Right lung (tissue), 10 donors: ENCODE data around the gene NUDT21. TPM values are rescaled to one million over a fixed set of nuclear protein-coding genes. Genes with fewer than 3 reads are reported as not detected.
"Not testable (repeated sequence)": the region's sequence is repeated elsewhere in the genome, so short reads cannot be mapped to it uniquely, and the experiment has no call there.

Experiments used
- DNase-seq, 2 donors: peaks; one replicate each; pipeline ENCODE4 v3.0.0-alpha.2; 2013
- long read RNA-seq, 8 donors: transcript quantifications; one replicate each; lab custom pipeline, GENCODE V29; 2026
- polyA plus RNA-seq, 5 donors: library from polyadenylated mRNA; unstranded; fragments of 120-200 nt; gene quantifications; one replicate each; pipeline versions ENCODE4 v1.2.1 to v1.2.3, GENCODE V29; 2013; ENCODE audit warnings: inconsistent platforms in 1 of 5, low replicate concordance in 1 of 5; ENCODE audit not compliant: insufficient read length in 5 of 5, insufficient read depth in 1 of 5

NUDT21 gene
- 100 to 1,000 TPM in 4 of 5 donors, 10 to 100 TPM in 1; 88.5 to 151 (median 131) TPM for polyA plus RNA-seq
- long read RNA-seq, donor 1, full-length matches to known transcripts: 44 of 57 reads
- long read RNA-seq, donor 1, partial matches to known transcripts: 13 of 57 reads
- long read RNA-seq, donor 1, other reads (novel, unspliced or antisense): 0 of 57 reads
- long read RNA-seq, donor 2, full-length matches to known transcripts: 28 of 43 reads
- long read RNA-seq, donor 2, partial matches to known transcripts: 15 of 43 reads
- long read RNA-seq, donor 2, other reads (novel, unspliced or antisense): 0 of 43 reads
- long read RNA-seq, donor 3, full-length matches to known transcripts: 23 of 23 reads
- long read RNA-seq, donor 3, partial matches to known transcripts: 0 of 23 reads
- long read RNA-seq, donor 3, other reads (novel, unspliced or antisense): 0 of 23 reads
- long read RNA-seq, donor 4, full-length matches to known transcripts: 24 of 36 reads
- long read RNA-seq, donor 4, partial matches to known transcripts: 12 of 36 reads
- long read RNA-seq, donor 4, other reads (novel, unspliced or antisense): 0 of 36 reads
- long read RNA-seq, donor 5, full-length matches to known transcripts: 39 of 58 reads
- long read RNA-seq, donor 5, partial matches to known transcripts: 19 of 58 reads
- long read RNA-seq, donor 5, other reads (novel, unspliced or antisense): 0 of 58 reads
- long read RNA-seq, donor 6, full-length matches to known transcripts: 43 of 60 reads
- long read RNA-seq, donor 6, partial matches to known transcripts: 17 of 60 reads
- long read RNA-seq, donor 6, other reads (novel, unspliced or antisense): 0 of 60 reads
- long read RNA-seq, donor 7, full-length matches to known transcripts: 25 of 36 reads
- long read RNA-seq, donor 7, partial matches to known transcripts: 11 of 36 reads
- long read RNA-seq, donor 7, other reads (novel, unspliced or antisense): 0 of 36 reads
- long read RNA-seq, donor 8, full-length matches to known transcripts: 11 of 26 reads
- long read RNA-seq, donor 8, partial matches to known transcripts: 15 of 26 reads
- long read RNA-seq, donor 8, other reads (novel, unspliced or antisense): 0 of 26 reads

- DNase-seq: peak; percentile 90 to 93
Measured at GRCh38 chr16:56450986-56451752, at the start of gene NUDT21, which contains the start of gene OGFOD1. TSS of gene NUDT21 (minus strand) at chr16:56451332. CDS start at chr16:56451202, 130 bp downstream. TSS of gene OGFOD1 (plus strand) at chr16:56451554. CDS start at chr16:56451613, 59 bp downstream.

- DNase-seq: no peak
Measured at GRCh38 chr16:56493815-56494214, 42.7 kb upstream of the NUDT21 start.

DNA sequence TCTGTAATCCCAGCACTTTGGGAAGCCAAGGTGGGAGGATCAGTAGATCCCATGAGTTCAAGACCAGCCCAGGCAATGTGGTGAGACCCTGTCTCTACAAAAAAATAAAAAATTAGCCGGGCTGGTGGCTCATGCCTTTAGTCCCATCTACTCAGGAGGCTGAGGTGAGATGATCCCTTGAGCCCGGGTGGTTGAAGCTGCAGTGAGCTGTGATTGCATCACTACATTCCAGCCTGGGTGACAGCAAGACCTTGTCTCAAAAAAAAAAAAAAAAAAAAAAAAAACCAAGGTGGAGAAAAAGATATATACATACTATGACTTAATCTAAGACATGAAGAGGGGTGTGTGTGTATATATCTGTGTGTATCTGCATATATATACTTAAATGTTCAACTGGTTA, 42.0 kb upstream of the NUDT21 start:
- no peak for DNase-seq

DNA sequence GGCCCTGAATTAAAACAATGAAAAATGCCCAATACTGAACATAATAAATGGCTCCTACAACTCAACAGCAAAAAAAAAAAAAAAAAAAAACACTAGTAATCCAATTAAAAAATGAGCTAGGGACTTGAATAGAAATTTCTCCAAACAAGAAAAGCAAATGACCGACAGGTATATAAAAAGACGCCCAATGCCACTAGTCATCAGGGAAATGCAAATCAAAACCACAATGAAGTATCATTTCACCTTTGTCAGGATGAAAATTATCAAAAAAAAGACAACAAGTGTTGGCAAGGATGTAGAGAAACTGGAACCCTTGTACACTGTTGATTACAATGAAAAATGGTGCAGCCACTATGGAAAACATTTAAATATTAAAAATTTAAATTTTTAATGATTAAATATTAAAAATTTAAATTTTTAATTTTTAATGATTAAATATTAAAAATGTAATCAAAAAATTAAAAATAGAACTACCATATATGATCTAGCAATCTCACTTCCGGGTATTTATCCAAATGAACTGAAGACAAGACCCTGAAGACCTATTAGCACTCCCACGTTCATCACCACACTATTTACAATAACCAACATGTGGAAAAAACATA, 40.6 kb upstream of the NUDT21 start:
- DNase-seq: no peak

GRCh38 chr16:56488868-56489267, 37.7 kb upstream of the NUDT21 start:
- not testable (repeated sequence) for DNase-seq

- no peak for DNase-seq
Measured at GRCh38 chr16:56488035-56488434, 36.9 kb upstream of the NUDT21 start.

DNA sequence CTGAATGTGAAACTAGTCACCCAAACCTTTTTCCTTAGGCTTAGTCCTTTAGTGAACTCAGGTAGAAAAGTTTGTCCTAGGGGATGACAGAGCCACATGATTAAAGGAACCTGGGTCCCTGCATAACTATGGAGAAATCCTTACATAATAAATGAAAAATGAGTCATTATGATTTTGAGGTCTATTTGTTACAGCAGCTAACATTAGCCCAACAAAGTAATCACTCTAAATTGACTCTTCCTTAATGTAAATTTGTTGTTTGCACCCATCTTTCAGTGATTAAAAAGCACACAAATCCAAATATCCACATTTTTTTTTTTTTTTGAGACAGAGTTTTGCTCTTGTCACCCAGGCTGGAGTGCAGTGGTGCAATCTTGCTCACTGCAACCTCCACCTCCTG, 32.3 kb upstream of the NUDT21 start:
- no peak for DNase-seq

GRCh38 chr16:56482683-56483236, 31.6 kb upstream of the NUDT21 start:
- DNase-seq: no peak

- DNase-seq: no peak
Measured at GRCh38 chr16:56481468-56482122, 30.5 kb upstream of the NUDT21 start.

DNA sequence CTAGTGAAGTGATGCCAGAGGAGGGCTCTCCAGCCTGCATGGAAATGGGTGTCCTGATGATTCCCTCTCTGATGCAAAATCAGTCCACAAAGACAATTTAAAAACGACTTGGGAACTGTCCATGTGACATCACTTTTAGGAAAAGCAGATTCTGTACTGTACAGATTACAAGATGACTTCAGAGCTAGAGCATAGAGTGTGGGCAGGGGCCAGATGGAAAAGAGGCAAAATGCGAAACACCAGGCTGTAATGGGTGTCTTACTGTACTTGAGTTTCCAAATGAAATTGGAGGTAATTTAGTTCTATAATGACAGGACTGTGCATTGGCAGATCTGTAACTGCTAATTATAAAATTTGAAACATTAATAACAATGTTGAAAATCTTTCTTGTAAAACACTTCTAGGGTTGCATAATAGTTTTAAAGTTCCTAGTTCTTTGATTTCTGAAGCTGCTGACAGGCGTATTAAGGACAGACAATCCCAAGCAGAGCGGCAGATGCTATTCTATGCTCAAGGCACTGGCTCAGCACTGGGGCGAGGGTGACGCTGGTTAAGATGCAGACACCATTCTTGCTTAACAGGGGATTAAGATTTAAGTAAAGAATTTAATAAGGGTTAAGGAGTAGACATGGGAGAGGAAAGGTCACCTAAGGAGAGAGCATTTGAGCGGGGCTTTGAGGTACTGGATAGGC, 29.8 kb upstream of the NUDT21 start:
- DNase-seq: no peak

DNA sequence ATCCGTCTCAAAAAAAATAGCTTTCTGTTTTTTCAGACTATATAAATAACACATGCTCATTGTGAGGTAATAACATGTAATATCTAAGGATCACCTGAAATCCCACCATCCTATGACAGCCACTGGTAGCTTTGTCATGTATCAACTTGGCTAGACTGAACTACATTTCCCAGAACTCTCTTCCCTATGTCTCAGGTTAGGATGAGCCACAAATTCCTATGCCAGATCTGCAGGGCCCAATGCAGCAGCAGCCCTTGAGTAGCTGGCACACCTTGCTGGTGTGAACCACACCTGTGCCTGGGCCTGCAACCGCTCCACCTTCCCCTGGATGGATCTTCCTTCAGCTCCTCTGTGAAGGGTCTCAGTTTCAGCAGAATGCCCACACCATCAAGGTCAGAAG, 28.3 kb upstream of the NUDT21 start:
- no peak for DNase-seq

DNA sequence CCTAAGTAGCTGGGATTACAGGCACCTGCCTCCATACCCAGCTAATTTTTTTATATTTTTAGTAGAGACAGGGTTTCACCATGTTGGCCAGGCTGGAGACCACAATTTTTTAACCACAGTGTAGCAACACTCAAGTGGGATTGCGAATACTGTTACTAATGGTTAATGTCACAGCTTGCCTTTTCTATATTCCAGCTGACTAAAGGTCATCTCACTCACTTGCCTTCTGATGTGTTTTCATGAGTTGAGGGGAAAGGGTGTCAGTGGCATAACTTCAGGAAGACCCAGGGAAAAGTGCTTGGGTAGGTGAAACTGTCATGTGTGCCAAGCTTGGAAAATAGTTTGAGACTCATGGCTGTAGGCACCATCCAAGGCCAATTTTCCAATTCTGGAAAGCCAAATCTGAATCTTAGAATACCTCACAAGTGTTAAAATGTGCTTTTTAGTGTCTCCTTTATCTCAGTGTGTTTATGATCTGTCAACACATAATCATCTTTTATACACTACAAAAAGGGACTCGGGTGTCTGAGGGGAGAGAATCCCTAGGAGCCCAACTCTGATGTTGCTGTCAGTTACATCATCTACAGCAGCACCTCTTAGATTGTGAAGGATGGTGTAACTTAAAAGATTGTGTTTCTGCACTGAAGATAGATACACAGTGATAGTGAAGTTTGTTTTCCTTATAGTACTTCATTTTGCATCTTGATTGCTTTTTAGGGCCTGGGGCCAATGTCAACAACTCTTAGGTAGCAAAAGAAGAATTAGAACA, 27.3 kb upstream of the NUDT21 start:
- DNase-seq: no peak

GRCh38 chr16:56477096-56477878, 26.2 kb upstream of the NUDT21 start:
- no peak for DNase-seq

- DNase-seq: no peak
Measured at GRCh38 chr16:56475201-56475600, 24.1 kb upstream of the NUDT21 start.

GRCh38 chr16:56470666-56471065, 19.5 kb upstream of the NUDT21 start:
- DNase-seq: no peak

GRCh38 chr16:56470232-56470631, 19.1 kb upstream of the NUDT21 start:
- DNase-seq: no peak

GRCh38 chr16:56469748-56470147, 18.6 kb upstream of the NUDT21 start:
- no peak for DNase-seq

DNA sequence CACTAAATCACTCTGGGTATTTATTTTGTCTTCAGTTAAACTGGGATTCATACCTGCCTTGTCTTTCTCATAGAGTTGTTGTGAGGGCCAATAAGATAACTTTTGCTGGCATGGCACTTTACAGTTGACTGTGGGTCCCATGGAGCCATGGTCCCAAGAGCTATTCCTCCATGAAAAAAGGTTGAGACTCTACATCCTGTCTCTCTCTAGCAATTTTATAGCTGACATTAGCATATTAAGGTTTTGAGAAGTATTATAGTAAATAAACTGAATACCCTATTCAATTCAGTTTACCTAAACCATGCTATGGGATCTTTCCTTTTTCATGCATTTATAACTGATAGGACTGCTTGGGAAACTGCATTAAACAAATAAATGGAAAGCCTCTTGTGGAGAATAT, 17.7 kb upstream of the NUDT21 start:
- DNase-seq: no peak
